ENCODE data around the gene EID3. TPM values are rescaled to one million over a fixed set of nuclear protein-coding genes. Genes with fewer than 3 reads are reported as not detected.
A peak's percentile ranks its signal among the peaks of the same experiment; 100 is the strongest.
"Not testable (repeated sequence)": the region's sequence is repeated elsewhere in the genome, so short reads cannot be mapped to it uniquely, and the experiment has no call there.

Gene EID3
- total RNA-seq, 1 experiment from 2014 or later = 1.4 TPM

GRCh38 chr12:104263580-104264358 is 39.8 kb upstream of the EID3 start:
- Histone ChIP-seq H3K4me1 (ENCODE audit: insufficient read depth, low read length) (no peaks in the 10 kb centered on the region), H3K79me2 (ENCODE audit: insufficient read depth, low read length) (no peaks in the 10 kb centered on the region), H3K27ac (ENCODE audit: insufficient read length, low read depth, low read length) (no peak overlapping the region), H3K9me3 (ENCODE audit: control insufficient read depth, low read depth, low read length) (no peaks in the 10 kb centered on the region), H4K8ac (replicated peaks; ENCODE audit: insufficient read length, low read depth, low read length) (no peak overlapping the region), H3T11ph (ENCODE audit: low read length) (no peak overlapping the region), H2BK20ac (ENCODE audit: low read depth, low read length, poor library complexity, severe bottlenecking) (no peak overlapping the region), H2AFZ (ENCODE audit: low read length) (no peak overlapping the region), H2BK120ac (ENCODE audit: low read depth, low read length, poor library complexity, severe bottlenecking) (no peak overlapping the region), H3K9ac (ENCODE audit: extremely low read depth, insufficient read length, low read length) (no peak overlapping the region), H2AK5ac (ENCODE audit: insufficient read length, low read length) (no peak overlapping the region), H3K23me2 (ENCODE audit: insufficient read length, low read depth, low read length, poor library complexity, severe bottlenecking) (no peaks in the 10 kb centered on the region), H3K4me2 (ENCODE audit: insufficient read depth, insufficient read length, low read length) (no peak overlapping the region), H3K4ac (ENCODE audit: low read depth, low read length) (no peak overlapping the region), H2BK12ac (ENCODE audit: insufficient read length, low read depth, low read length) (no peak overlapping the region), H2BK15ac (ENCODE audit: low read depth, low read length) (no peak overlapping the region), H3K23ac (ENCODE audit: insufficient read length, low read depth, low read length) (no peak overlapping the region), H2BK5ac (ENCODE audit: insufficient read length, low read length) (no peak overlapping the region), H4K20me1 (ENCODE audit: control insufficient read depth, insufficient read depth, insufficient read length) (no peaks in the 10 kb centered on the region), H3K79me1 (ENCODE audit: insufficient read depth, low read depth, low read length, poor library complexity, severe bottlenecking) (no peaks in the 10 kb centered on the region), H3K27me3 (ENCODE audit: insufficient read depth, low read length) (no peaks in the 10 kb centered on the region), H4K91ac (ENCODE audit: insufficient read length, low read depth, low read length) (no peak overlapping the region), H3K56ac (ENCODE audit: insufficient read length, low read depth, low read length) (no peak overlapping the region), H3K18ac (ENCODE audit: insufficient read length, low read depth, low read length) (no peak overlapping the region), H3K14ac (ENCODE audit: insufficient read depth, low read length) (no peak overlapping the region), H4K5ac (ENCODE audit: insufficient read length, low read depth, low read length) (no peak overlapping the region)
- no peak for TF ChIP-seq CTCF (conservative IDR thresholded peaks at IDR 0.05)
- Mint-ChIP-seq H3K9me3 (no peaks in the 10 kb centered on the region), H3K36me3 (ENCODE audit: insufficient read depth in 1 of 3, low read depth in 3 of 3) (no peaks in the 10 kb centered on the region), H3K4me1 (peaks cover 8 to 11% of the 10 kb centered on the region in 2 experiments), H3K4me3 (no peak overlapping the region), H3K27me3 (ENCODE audit: low read depth) (no peaks in the 10 kb centered on the region), H3K27ac (peak overlapping the region in 2 of 3 experiments; percentile 46 to 54; a peak in 4 of 7 replicates)
- DNase-seq = no peak
- no CpG with 5 or more reads among the region's 1 CpG for WGBS (ENCODE audit: extremely low coverage, insufficient read length, low lambda C conversion rate)

- H3K9me3 Mint-ChIP-seq; H3K9ac ChIP-seq (ENCODE audit: extremely low read depth, insufficient read length, low read length); H3T11ph ChIP-seq (ENCODE audit: low read length); H2BK120ac ChIP-seq (ENCODE audit: low read depth, low read length, poor library complexity, severe bottlenecking); H4K20me1 ChIP-seq (ENCODE audit: control insufficient read depth, insufficient read depth, insufficient read length); H3K36me3 Mint-ChIP-seq (ENCODE audit: insufficient read depth in 1 of 3, low read depth in 3 of 3); H3K23ac ChIP-seq (ENCODE audit: insufficient read length, low read depth, low read length); H3K4me2 ChIP-seq (ENCODE audit: insufficient read depth, insufficient read length, low read length); H3K27me3 ChIP-seq (ENCODE audit: insufficient read depth, low read length); H3K27me3 Mint-ChIP-seq (ENCODE audit: low read depth); H3K56ac ChIP-seq (ENCODE audit: insufficient read length, low read depth, low read length); H3K27ac Mint-ChIP-seq; H2BK12ac ChIP-seq (ENCODE audit: insufficient read length, low read depth, low read length); H4K5ac ChIP-seq (ENCODE audit: insufficient read length, low read depth, low read length); H3K4ac ChIP-seq (ENCODE audit: low read depth, low read length); H3K9me3 ChIP-seq (ENCODE audit: control insufficient read depth, low read depth, low read length); H3K27ac ChIP-seq (ENCODE audit: insufficient read length, low read depth, low read length); H4K91ac ChIP-seq (ENCODE audit: insufficient read length, low read depth, low read length); H3K14ac ChIP-seq (ENCODE audit: insufficient read depth, low read length); H3K4me1 ChIP-seq (ENCODE audit: insufficient read depth, low read length); H2BK20ac ChIP-seq (ENCODE audit: low read depth, low read length, poor library complexity, severe bottlenecking); H4K8ac ChIP-seq (replicated peaks; ENCODE audit: insufficient read length, low read depth, low read length); H3K18ac ChIP-seq (ENCODE audit: insufficient read length, low read depth, low read length); H2AFZ ChIP-seq (ENCODE audit: low read length); H3K23me2 ChIP-seq (ENCODE audit: insufficient read length, low read depth, low read length, poor library complexity, severe bottlenecking); H2AK5ac ChIP-seq (ENCODE audit: insufficient read length, low read length); H3K4me3 Mint-ChIP-seq; DNase-seq; H3K79me1 ChIP-seq (ENCODE audit: insufficient read depth, low read depth, low read length, poor library complexity, severe bottlenecking); H3K79me2 ChIP-seq (ENCODE audit: insufficient read depth, low read length); H2BK15ac ChIP-seq (ENCODE audit: low read depth, low read length); H2BK5ac ChIP-seq (ENCODE audit: insufficient read length, low read length): not testable (repeated sequence)
- H3K4me1 Mint-ChIP-seq = peaks cover 8 to 11% of the 10 kb centered on the region in 2 experiments
- no CpG with 5 or more reads among the region's 24 CpGs for WGBS (ENCODE audit: extremely low coverage, insufficient read length, low lambda C conversion rate)
Observed at GRCh38 chr12:104265436-104265835, 38.1 kb upstream of the EID3 start.

Measured in H9 (cell line).